HG02884 (cell line): ENCODE measurements around the gene GPRASP1.

Experiments used
- ATAC-seq: cut with Tn5 transposase; IDR thresholded peaks from one replicate; pipeline ENCODE4 v1.9.1; 2021; ENCODE audit warnings: mild to moderate bottlenecking, moderate library complexity; ENCODE audit not compliant: unreplicated experiment

The GPRASP1 gene

GRCh38 chrX:102694749-102695148 is 43.5 kb downstream of the GPRASP1 start:
- no peak for ATAC-seq

- no peak for ATAC-seq
Observed at GRCh38 chrX:102696306-102696705, 45.0 kb downstream of the GPRASP1 start.

- ATAC-seq: no peak
Observed at GRCh38 chrX:102697494-102697893, 46.2 kb downstream of the GPRASP1 start.
